ENCODE measurements around the gene CYB5RL. TPM values are rescaled to one million over a fixed set of nuclear protein-coding genes. Genes with fewer than 3 reads are reported as not detected.
"Not testable (repeated sequence)": the region's sequence is repeated elsewhere in the genome, so short reads cannot be mapped to it uniquely, and the experiment has no call there.

The CYB5RL gene
- polyA plus RNA-seq (ENCODE audit: insufficient read depth in 1 of 5, insufficient read length in 5 of 5, low replicate concordance in 1 of 5), result 10 to 100 TPM in 3 of 5 donors, 1 to 10 TPM in 2; 8.7 to 12.7 (median 10.5) TPM
- long read RNA-seq, donor 1, partial matches to known transcripts, result 0 of 1 reads
- long read RNA-seq, donor 1, other reads (novel, unspliced or antisense), result 0 of 1 reads
- long read RNA-seq, donor 2, result 0 reads
- long read RNA-seq, donor 3, partial matches to known transcripts, result 0 of 1 reads
- long read RNA-seq, donor 3, other reads (novel, unspliced or antisense), result 0 of 1 reads
- long read RNA-seq, donor 4, result 0 reads
- long read RNA-seq, donor 5, result 0 reads
- long read RNA-seq, donor 6, result 0 reads
- long read RNA-seq, donor 7, result 0 reads
- long read RNA-seq, donor 8, result 0 reads

- DNase-seq, result peak; percentile 93 to 94
These were observed at the start of gene CYB5RL, which contains the start of gene MRPL37 for GRCh38 chr1:54199765-54200518. CYB5RL (minus strand) TSS chr1:54200030; CDS start chr1:54195616, 4,414 bp downstream. MRPL37 (plus strand) TSS chr1:54200167; CDS start chr1:54200244, 77 bp downstream.

GRCh38 chr1:54248966-54249365 lies 49.1 kb upstream of the CYB5RL start:
- no peak for DNase-seq

GRCh38 chr1:54247863-54248515 lies 48.2 kb upstream of the CYB5RL start:
- no peak for DNase-seq

- DNase-seq, result no peak
These were observed 46.4 kb upstream of the CYB5RL start for GRCh38 chr1:54246116-54246721.

GRCh38 chr1:54245501-54245900 lies 45.7 kb upstream of the CYB5RL start:
- no peak for DNase-seq

GRCh38 chr1:54244655-54245054 lies 44.8 kb upstream of the CYB5RL start:
- no peak for DNase-seq

- DNase-seq, result no peak
These were observed 43.2 kb upstream of the CYB5RL start for GRCh38 chr1:54243022-54243421.

GRCh38 chr1:54241364-54241763 lies 41.5 kb upstream of the CYB5RL start:
- DNase-seq, result no peak

GRCh38 chr1:54240741-54241335 lies 41.0 kb upstream of the CYB5RL start:
- DNase-seq, result no peak

GRCh38 chr1:54239631-54240031 lies 39.8 kb upstream of the CYB5RL start:
- DNase-seq, result no peak

- DNase-seq, result no peak
These were observed 39.2 kb upstream of the CYB5RL start for GRCh38 chr1:54239035-54239383.

GRCh38 chr1:54238353-54239034 lies 38.7 kb upstream of the CYB5RL start:
- DNase-seq, result no peak

- no peak for DNase-seq
These were observed 37.8 kb upstream of the CYB5RL start for GRCh38 chr1:54237586-54237985.

- DNase-seq, result no peak
These were observed 34.5 kb upstream of the CYB5RL start for GRCh38 chr1:54234284-54234683.

GRCh38 chr1:54233196-54233595 lies 33.4 kb upstream of the CYB5RL start:
- DNase-seq, result not testable (repeated sequence)

GRCh38 chr1:54230507-54231339 lies 30.9 kb upstream of the CYB5RL start:
- no peak for DNase-seq

- no peak for DNase-seq
These were observed 29.6 kb upstream of the CYB5RL start for GRCh38 chr1:54229281-54229891.

GRCh38 chr1:54228638-54229079 lies 28.8 kb upstream of the CYB5RL start:
- no peak for DNase-seq

GRCh38 chr1:54227891-54228310 lies 28.1 kb upstream of the CYB5RL start:
- no peak for DNase-seq
